ENCODE results near the gene SPON2. TPM values are rescaled to one million over a fixed set of nuclear protein-coding genes. Genes with fewer than 3 reads are reported as not detected.

The SPON2 gene
- total and polyA plus RNA-seq, 3 donors from 2014 or later, result 5.6 to 21.4 (median 7.1) TPM

DNA sequence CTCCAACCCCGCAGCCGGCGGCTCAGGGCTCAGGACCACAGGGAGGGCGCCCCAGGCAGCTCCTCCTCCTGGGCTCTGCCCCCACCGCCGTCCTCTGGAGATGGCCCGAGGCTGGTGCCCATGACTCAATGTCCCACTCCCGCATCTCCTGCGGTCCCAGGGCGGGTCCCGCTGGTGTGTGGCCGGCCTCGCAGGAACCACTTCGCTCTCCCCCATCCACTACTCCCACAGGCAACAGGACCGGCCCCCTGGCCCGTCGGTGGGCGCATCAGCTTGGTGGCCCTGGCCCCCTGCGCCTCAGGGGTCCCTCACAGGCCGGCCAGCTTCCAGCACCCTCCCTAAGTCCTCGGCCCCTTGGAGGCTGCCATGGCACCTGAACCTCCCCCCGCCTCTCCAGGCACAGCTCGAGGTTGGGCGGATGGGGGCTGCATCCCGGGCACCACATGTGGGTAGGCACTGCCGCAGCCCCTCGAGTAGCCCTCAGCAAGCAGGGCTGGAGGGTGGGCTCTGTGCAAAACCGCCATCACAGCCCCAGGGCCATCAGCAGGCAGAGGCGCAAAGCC, 22.8 kb upstream of the SPON2 start:
- intact Hi-C loops (cut with DNase I; ENCODE audit: low total_unique reads), result no loop called here
- Histone ChIP-seq H3K27ac (no peak overlapping the region), H3K4me1 (peaks cover 27% of the 10 kb centered on the region), H3K9me3 (no peaks in the 10 kb centered on the region), H3K36me3 (ENCODE audit: low read depth, missing control alignments) (no peaks in the 10 kb centered on the region), H3K27me3 (no peaks in the 10 kb centered on the region), H3K4me3 (peak overlapping the region in 1 of 2 donors; percentile 35)
- WGBS, 2 donors, result 50 to 76% methylated on average over 15 to 29 of the region's 29 CpGs
- no peak for DNase-seq
- TF ChIP-seq, protein P1, sequence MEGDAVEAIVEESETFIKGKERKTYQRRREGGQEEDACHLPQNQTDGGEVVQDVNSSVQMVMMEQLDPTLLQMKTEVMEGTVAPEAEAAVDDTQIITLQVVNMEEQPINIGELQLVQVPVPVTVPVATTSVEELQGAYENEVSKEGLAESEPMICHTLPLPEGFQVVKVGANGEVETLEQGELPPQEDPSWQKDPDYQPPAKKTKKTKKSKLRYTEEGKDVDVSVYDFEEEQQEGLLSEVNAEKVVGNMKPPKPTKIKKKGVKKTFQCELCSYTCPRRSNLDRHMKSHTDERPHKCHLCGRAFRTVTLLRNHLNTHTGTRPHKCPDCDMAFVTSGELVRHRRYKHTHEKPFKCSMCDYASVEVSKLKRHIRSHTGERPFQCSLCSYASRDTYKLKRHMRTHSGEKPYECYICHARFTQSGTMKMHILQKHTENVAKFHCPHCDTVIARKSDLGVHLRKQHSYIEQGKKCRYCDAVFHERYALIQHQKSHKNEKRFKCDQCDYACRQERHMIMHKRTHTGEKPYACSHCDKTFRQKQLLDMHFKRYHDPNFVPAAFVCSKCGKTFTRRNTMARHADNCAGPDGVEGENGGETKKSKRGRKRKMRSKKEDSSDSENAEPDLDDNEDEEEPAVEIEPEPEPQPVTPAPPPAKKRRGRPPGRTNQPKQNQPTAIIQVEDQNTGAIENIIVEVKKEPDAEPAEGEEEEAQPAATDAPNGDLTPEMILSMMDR (IDR thresholded peaks at IDR 0.05), result no peak
- TF ChIP-seq POLR2A (IDR thresholded peaks at IDR 0.05), result no peak

DNA sequence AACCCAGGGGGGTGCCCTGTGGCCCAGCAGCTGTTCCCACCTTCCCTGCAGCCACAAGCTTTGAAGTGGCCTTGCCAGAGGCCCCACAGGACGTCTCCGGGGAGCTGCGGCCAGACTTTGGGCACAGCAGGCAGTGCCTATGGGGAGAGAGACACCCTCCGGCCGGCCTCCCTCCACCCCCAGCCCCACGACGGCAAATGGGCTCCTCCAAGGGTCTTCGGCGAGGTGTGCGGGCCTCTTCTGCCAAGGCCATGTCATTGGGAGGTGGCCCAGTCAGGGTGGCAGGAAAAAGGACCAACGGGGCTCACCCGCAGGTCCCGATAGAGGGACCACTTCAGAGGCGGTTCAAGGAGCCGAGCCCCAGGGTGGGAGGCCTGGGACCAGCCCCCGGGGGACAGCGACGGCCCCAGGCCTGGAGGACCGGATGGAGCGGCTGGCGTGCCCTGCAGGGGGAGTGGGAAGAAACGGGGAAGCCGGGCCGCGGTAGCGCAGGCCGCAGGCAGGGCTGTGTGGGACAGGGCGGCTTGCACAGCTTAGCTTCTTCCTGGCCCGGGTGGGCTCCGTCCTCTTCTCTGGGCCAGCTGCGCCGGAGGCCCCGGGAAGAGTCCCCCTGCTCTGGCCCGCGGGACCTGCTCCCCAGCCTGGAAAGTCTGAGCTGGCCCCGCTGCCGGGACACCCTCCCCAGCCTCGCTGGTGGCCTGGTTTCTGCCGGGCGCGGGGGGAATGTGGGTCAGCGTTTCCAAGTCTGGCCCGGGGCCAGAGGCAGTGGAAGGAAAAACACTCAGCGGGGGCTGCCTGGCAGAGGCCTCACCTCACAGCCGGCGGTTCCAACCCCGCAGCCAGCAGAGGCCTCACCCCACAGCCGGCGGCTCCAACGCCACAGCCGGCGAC, 21.9 kb upstream of the SPON2 start:
- intact Hi-C loops (cut with DNase I; ENCODE audit: low total_unique reads), result no loop called here
- peak; percentile 52 for DNase-seq
- Histone ChIP-seq H3K27me3 (no peaks in the 10 kb centered on the region), H3K9me3 (no peaks in the 10 kb centered on the region), H3K27ac (peak overlapping the region; percentile 31 to 41), H3K36me3 (ENCODE audit: low read depth, missing control alignments) (no peaks in the 10 kb centered on the region), H3K4me1 (peaks cover 27% of the 10 kb centered on the region), H3K4me3 (peak overlapping the region; percentile 6 to 35)
- no peak for TF ChIP-seq POLR2A (IDR thresholded peaks at IDR 0.05)
- TF ChIP-seq, protein P1 (IDR thresholded peaks at IDR 0.05), result no peak
- WGBS, 2 donors, result 55 to 61% methylated on average over 13 to 52 of the region's 52 CpGs

DNA sequence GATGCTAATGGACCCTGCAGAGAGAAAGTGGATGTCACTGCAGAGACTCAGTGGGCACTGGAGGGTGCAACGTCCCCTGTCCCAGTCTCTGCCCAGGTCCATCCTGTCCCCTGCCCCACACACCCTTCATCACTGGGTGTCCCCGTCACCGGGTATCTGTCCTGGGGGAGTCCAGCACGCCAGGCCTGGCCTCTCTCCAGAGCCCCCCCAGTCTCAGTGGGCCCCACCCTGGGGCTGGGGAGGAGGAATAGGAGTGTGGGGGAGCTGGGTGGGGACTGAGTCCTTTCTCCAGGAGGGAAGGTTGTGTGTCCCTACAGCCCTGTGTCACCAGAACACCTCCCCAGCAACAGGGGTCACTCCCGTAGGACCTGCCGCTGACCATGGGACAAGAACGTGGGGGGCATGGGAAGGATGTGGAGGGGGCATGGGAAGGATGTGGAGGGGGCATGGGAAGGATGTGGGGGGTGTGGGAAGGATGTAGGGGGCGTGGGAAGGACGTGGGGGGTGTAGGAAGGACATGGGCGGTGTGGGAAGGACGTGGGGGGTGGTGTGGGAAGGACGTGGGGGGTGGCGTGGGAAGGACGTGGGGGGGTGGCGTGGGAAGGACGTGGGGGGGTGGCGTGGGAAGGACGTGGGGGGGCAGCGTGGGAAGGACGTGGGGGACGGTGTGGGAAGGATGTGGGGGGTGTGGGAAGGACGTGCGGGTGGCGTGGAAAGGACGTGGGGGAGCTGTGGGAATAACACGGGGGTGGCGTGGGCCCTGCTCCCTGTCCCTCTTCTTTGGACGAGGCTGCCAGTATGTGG, 21.0 kb upstream of the SPON2 start:
- TF ChIP-seq, protein P1 (IDR thresholded peaks at IDR 0.05), result no peak
- no peak for TF ChIP-seq POLR2A (IDR thresholded peaks at IDR 0.05)
- intact Hi-C loops (cut with DNase I; ENCODE audit: low total_unique reads), result no loop called here
- Histone ChIP-seq H3K9me3 (no peaks in the 10 kb centered on the region), H3K27ac (peak overlapping the region in 1 of 2 donors; percentile 41), H3K4me1 (peaks cover 27% of the 10 kb centered on the region), H3K36me3 (ENCODE audit: low read depth, missing control alignments) (no peaks in the 10 kb centered on the region), H3K27me3 (no peaks in the 10 kb centered on the region), H3K4me3 (no peak overlapping the region)
- 52 to 53% methylated on average over 7 to 26 of the region's 28 CpGs for WGBS, 2 donors
- peak; percentile 6 for DNase-seq

DNA sequence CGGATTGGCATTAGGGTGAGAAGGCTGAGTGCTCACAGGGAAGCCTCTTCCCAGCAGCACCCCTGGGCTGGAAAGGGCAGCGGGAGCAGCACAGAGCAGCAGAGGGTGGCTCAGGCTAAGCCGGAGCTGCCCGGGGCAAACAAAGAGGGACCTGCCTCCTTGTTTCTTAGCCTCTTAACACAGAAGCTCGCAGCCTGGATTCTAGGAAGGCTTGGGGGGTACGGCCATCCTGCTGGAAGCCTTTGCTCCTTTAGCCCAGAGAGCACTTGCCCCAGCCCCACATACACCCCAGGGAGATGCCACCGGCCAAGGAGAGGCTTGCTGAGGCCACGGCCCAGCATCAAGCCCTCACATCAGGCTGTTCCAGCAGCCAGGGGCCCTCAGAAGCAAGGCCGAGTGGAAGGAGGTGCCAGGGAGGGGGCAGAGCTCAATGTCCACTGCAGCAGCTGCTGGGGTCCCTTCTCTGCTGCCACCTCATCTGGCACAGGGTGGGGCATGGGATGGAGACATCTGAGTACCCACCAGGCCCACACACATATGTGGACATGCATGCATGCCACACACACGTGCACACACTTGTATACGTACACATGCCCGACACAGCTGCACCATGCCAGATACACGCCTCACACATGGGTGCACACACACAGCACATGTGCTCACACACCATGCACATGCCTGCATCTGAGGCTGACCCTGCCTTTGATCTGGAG, 20.3 kb upstream of the SPON2 start:
- peak; percentile 22 for DNase-seq
- H3K27ac ChIP-seq, result no peak overlapping the region
- no peak for TF ChIP-seq POLR2A (IDR thresholded peaks at IDR 0.05)
- no peaks in the 10 kb centered on the region for H3K36me3 ChIP-seq (ENCODE audit: low read depth, missing control alignments)
- H3K27me3 ChIP-seq, result no peaks in the 10 kb centered on the region
- intact Hi-C loops (cut with DNase I; ENCODE audit: low total_unique reads), result no loop called here
- no peak overlapping the region for H3K4me3 ChIP-seq
- 62 to 69% methylated on average over 11 to 13 of the region's 13 CpGs for WGBS, 2 donors
- peaks cover 27% of the 10 kb centered on the region for H3K4me1 ChIP-seq
- no peaks in the 10 kb centered on the region for H3K9me3 ChIP-seq

Measured in testis (tissue), 3 donors.